Sigmoid colon (tissue), 7 donors: ENCODE results near the gene EXOC8. TPM values are rescaled to one million over a fixed set of nuclear protein-coding genes. Genes with fewer than 3 reads are reported as not detected.

Experiments used
- DNase-seq: peaks from one replicate; pipeline ENCODE4 v3.0.0-alpha.2; 2019
- H3K27ac ChIP-seq, 4 donors: fragments of 200-600 bp; sonication (generic); one replicate each; pipeline ENCODE4 v1.5.1; 2016 to 2019; ENCODE audit warnings: mild to moderate bottlenecking in 1 of 4
- H3K27me3 ChIP-seq, 3 donors: fragments of 200-600 bp; sonication (generic); one replicate each; pipeline ENCODE4 v1.5.1; 2019; ENCODE audit warnings: mild to moderate bottlenecking in 1 of 3
- H3K36me3 ChIP-seq, 4 donors: fragments of 200-600 bp; sonication (generic); one replicate each; pipeline ENCODE4 v1.5.1; 2016 to 2019
- H3K4me1 ChIP-seq, 4 donors: fragments of 200-600 bp; sonication (generic); one replicate each; pipeline ENCODE4 v1.5.1; 2017 to 2019
- H3K4me3 ChIP-seq, 4 donors: fragments of 200-600 bp; sonication (generic); one replicate each; pipeline ENCODE4 v1.5.1; 2017 to 2019; ENCODE audit warnings: mild to moderate bottlenecking in 2 of 4, moderate library complexity in 1 of 4
- H3K9me3 ChIP-seq, 4 donors: fragments of 200-600 bp in 3 of 4; sonication (generic) in 3 of 4; one replicate each; pipeline versions ENCODE4 v1.5.1 to v1.6.1; 2013 to 2019
- CTCF ChIP-seq, 4 experiments: fragments of 450-650 bp in 3 of 4; fragments of 200-600 bp in 1 of 4; IDR thresholded peaks; one replicate each; pipeline ENCODE4 v1.5.1; 2016 to 2019; ENCODE audit warnings: antibody characterized with exemption in 4 of 4, mild to moderate bottlenecking in 3 of 4, moderate library complexity in 2 of 4
- EP300 ChIP-seq, 4 donors: sonication (generic); formaldehyde crosslinking; IDR thresholded peaks; one replicate each; pipeline ENCODE4 v1.6.1; 2017; ENCODE audit warnings: antibody characterized with exemption in 4 of 4
- POLR2A ChIP-seq, 2 donors: fragments of 450-650 bp; IDR thresholded peaks; one replicate each; pipeline ENCODE4 v1.6.1; 2016; ENCODE audit warnings: antibody characterized with exemption in 2 of 2, mild to moderate bottlenecking in 2 of 2, moderate library complexity in 2 of 2
- POLR2AphosphoS5 ChIP-seq, 4 donors: sonication (generic); formaldehyde crosslinking; IDR thresholded peaks; one replicate each; pipeline ENCODE4 v1.6.1; 2017; ENCODE audit warnings: antibody characterized with exemption in 4 of 4
- WGBS, 2 donors: extraction: QIAGEN DNeasy Blood & Tissue Kit; methylation state at CpG; one replicate each; pipeline ENCODE4 v1.1.7; 2013; 5-methylcytosine and 5-hydroxymethylcytosine counted together
- intact Hi-C: fragments of 100-400 bp; cut with DNase I; formaldehyde crosslinking; loops from one replicate; pipeline ENCODE4 v1.15.1; 2023
- polyA plus RNA-seq, 3 donors: library from polyadenylated mRNA; stranded (reverse); fragments of 200-250 nt; gene quantifications; one replicate each; pipeline ENCODE4 v1.2.3, GENCODE V29; 2013
- total RNA-seq, 4 donors: library from RNA; depleted of rRNA; stranded (reverse); fragments of >200 nt; gene quantifications; one replicate each; pipeline ENCODE4 v1.1.0, GENCODE V29; 2016
- donor health status: healthy with polysubstance abuse.
- donor health status: Bipolar disorder and iron deficiency.
- donor health status: healthy.

The EXOC8 gene
- total and polyA plus RNA-seq, 7 donors = 3.0 to 11.7 (median 9.5) TPM

- H3K36me3 ChIP-seq = no peaks in the 10 kb centered on the region
- intact Hi-C loops = no loop called here
- no peak overlapping the region for H3K4me3 ChIP-seq
- 79 to 90% methylated on average over 4 of the region's 4 CpGs for WGBS, 2 donors
- H3K27ac ChIP-seq = no peak overlapping the region
- no peaks in the 10 kb centered on the region for H3K4me1 ChIP-seq
- no peaks in the 10 kb centered on the region for H3K27me3 ChIP-seq
- no peaks in the 10 kb centered on the region for H3K9me3 ChIP-seq
- no peak for DNase-seq
- TF ChIP-seq EP300 (IDR thresholded peaks at IDR 0.05) (no peak), POLR2AphosphoS5 (IDR thresholded peaks at IDR 0.05) (no peak), POLR2A (IDR thresholded peaks at IDR 0.05) (no peak), CTCF (IDR thresholded peaks at IDR 0.05) (no peak)
Observed at GRCh38 chr1:231313661-231314060, 24.0 kb downstream of the EXOC8 start.

- TF ChIP-seq EP300 (IDR thresholded peaks at IDR 0.05) = no peak
- no peak for TF ChIP-seq CTCF (IDR thresholded peaks at IDR 0.05)
- DNase-seq = no peak
- no peak overlapping the region for H3K4me3 ChIP-seq
- H3K27me3 ChIP-seq = no peaks in the 10 kb centered on the region
- no peaks in the 10 kb centered on the region for H3K9me3 ChIP-seq
- whole genome bisulfite sequencing, 2 donors = 86 to 95% methylated on average over 5 of the region's 5 CpGs
- no peak overlapping the region for H3K27ac ChIP-seq
- H3K4me1 ChIP-seq = no peaks in the 10 kb centered on the region
- intact Hi-C loops = no loop called here
- no peaks in the 10 kb centered on the region for H3K36me3 ChIP-seq
Observed at GRCh38 chr1:231312432-231312788, 25.2 kb downstream of the EXOC8 start.

- intact Hi-C loops = no loop called here
- TF ChIP-seq POLR2AphosphoS5 (IDR thresholded peaks at IDR 0.05) (no peak), CTCF (IDR thresholded peaks at IDR 0.05) (no peak), EP300 (IDR thresholded peaks at IDR 0.05) (no peak), POLR2A (IDR thresholded peaks at IDR 0.05) (no peak)
Observed at GRCh38 chr1:231311720-231312431, 25.8 kb downstream of the EXOC8 start.

GRCh38 chr1:231310391-231310934, 27.2 kb downstream of the EXOC8 start:
- intact Hi-C loops = no loop called here
- no peaks in the 10 kb centered on the region for H3K4me1 ChIP-seq
- H3K27me3 ChIP-seq = no peaks in the 10 kb centered on the region
- TF ChIP-seq CTCF (IDR thresholded peaks at IDR 0.05) = no peak
- no peak for TF ChIP-seq EP300 (IDR thresholded peaks at IDR 0.05)
- TF ChIP-seq POLR2AphosphoS5 (IDR thresholded peaks at IDR 0.05) = no peak
- no peak for TF ChIP-seq POLR2A (IDR thresholded peaks at IDR 0.05)
- H3K9me3 ChIP-seq = no peaks in the 10 kb centered on the region
- no peak for DNase-seq
- WGBS, 2 donors = 93 to 96% methylated on average over 10 of the region's 10 CpGs
- no peak overlapping the region for H3K27ac ChIP-seq
- H3K4me3 ChIP-seq = no peak overlapping the region
- no peaks in the 10 kb centered on the region for H3K36me3 ChIP-seq

More at GRCh38 chr1:231311720-231312431, 25.8 kb downstream of the EXOC8 start:
- no peak for DNase-seq
- 82 to 83% methylated on average over 8 of the region's 8 CpGs for WGBS, 2 donors
- Histone ChIP-seq H3K27me3 (no peaks in the 10 kb centered on the region), H3K4me1 (no peaks in the 10 kb centered on the region), H3K27ac (no peak overlapping the region), H3K36me3 (no peaks in the 10 kb centered on the region), H3K4me3 (no peak overlapping the region), H3K9me3 (no peaks in the 10 kb centered on the region)

- Histone ChIP-seq H3K27me3 (no peaks in the 10 kb centered on the region), H3K27ac (no peak overlapping the region), H3K9me3 (no peaks in the 10 kb centered on the region), H3K36me3 (no peaks in the 10 kb centered on the region), H3K4me3 (no peak overlapping the region), H3K4me1 (no peaks in the 10 kb centered on the region)
- intact Hi-C loops = no loop called here
- WGBS, 2 donors = 95 to 96% methylated on average over 3 of the region's 3 CpGs
- no peak for TF ChIP-seq POLR2A (IDR thresholded peaks at IDR 0.05)
- no peak for DNase-seq
Observed at GRCh38 chr1:231301990-231302389, 35.7 kb downstream of the EXOC8 start.
